A673 (cell line): ENCODE measurements around the gene CASZ1. TPM values are rescaled to one million over a fixed set of nuclear protein-coding genes. Genes with fewer than 3 reads are reported as not detected.

ENCODE experiments used
- BruUV-seq: library from RNA; stranded (reverse); fragments of 400-500 nt; replicated peaks from 2 replicates; lab custom pipeline; 2021; lab: Mats Ljungman, UMichigan
- CTCF ChIA-PET: fragments of 300-600 bp; sonication (Branson Sonifier 250); formaldehyde crosslinking; loops from one replicate; lab custom pipeline; 2022; ENCODE audit warnings: antibody characterized with exemption; lab: Charles Lee
- POLR2A ChIA-PET: fragments of 300-600 bp; sonication (Branson Sonifier 250); formaldehyde crosslinking; loops from one replicate; lab custom pipeline; 2022; ENCODE audit warnings: antibody characterized with exemption; ENCODE audit not compliant: low non-redundant PET; lab: Charles Lee
- DNase-seq: peaks from one replicate; pipeline ENCODE4 v3.0.0-alpha.2; 2015; ENCODE audit warnings: low spot score
- H3K27ac ChIP-seq: fragments of 200-600 bp; sonication (generic); 2 replicates; pipeline ENCODE4 v1.5.1; 2016; ENCODE audit warnings: mixed run types, low read depth, mild to moderate bottlenecking, mixed read lengths, antibody characterized with exemption, low read length; ENCODE audit not compliant: poor library complexity, severe bottlenecking
- H3K27me3 ChIP-seq: fragments of 200-600 bp; sonication (generic); replicated peaks from 2 replicates; pipeline ENCODE4 v1.6.1; 2017; ENCODE audit warnings: mixed run types, low read depth, mild to moderate bottlenecking, mixed read lengths, antibody characterized with exemption, low read length; ENCODE audit not compliant: insufficient read depth, poor library complexity
- H3K36me3 ChIP-seq: fragments of 200-600 bp; sonication (generic); 2 replicates; pipeline ENCODE4 v1.6.1; 2016; ENCODE audit warnings: mixed run types, mild to moderate bottlenecking, mixed read lengths, antibody characterized with exemption, low read length; ENCODE audit not compliant: insufficient read depth, poor library complexity, severe bottlenecking
- H3K4me1 ChIP-seq: fragments of 200-600 bp; sonication (generic); 2 replicates; pipeline ENCODE4 v1.6.1; 2017; ENCODE audit warnings: mixed run types, mild to moderate bottlenecking, mixed read lengths, antibody characterized with exemption, low read length; ENCODE audit not compliant: insufficient read depth, poor library complexity, severe bottlenecking
- H3K4me3 ChIP-seq: fragments of 200-600 bp; sonication (generic); 2 replicates; pipeline ENCODE4 v1.5.1; 2016; ENCODE audit warnings: low read depth, mixed run types, mild to moderate bottlenecking, mixed read lengths, low read length; ENCODE audit not compliant: poor library complexity, severe bottlenecking
- H3K9me3 ChIP-seq: fragments of 200-600 bp; sonication (generic); 2 replicates; pipeline ENCODE4 v1.6.1; 2016; ENCODE audit warnings: mixed run types, low read depth, mild to moderate bottlenecking, mixed read lengths, antibody characterized with exemption, low read length; ENCODE audit not compliant: poor library complexity, severe bottlenecking
- EZH2 ChIP-seq: fragments of 200-600 bp; sonication (generic); IDR thresholded peaks from 2 replicates; pipeline ENCODE4 v1.6.1; 2017; ENCODE audit warnings: borderline replicate concordance, low read depth, mild to moderate bottlenecking, mixed read lengths, antibody characterized with exemption, low read length; ENCODE audit not compliant: poor library complexity, severe bottlenecking
- intact Hi-C: fragments of 100-400 bp; cut with micrococcal nuclease; formaldehyde crosslinking; loops from one replicate; pipeline ENCODE4 v1.10.0; 2022; ENCODE audit not compliant: unreplicated experiment
- total RNA-seq: library from RNA; stranded (reverse); gene quantifications from 2 replicates; pipeline ENCODE4 v1.2.3, GENCODE V29; 2021
- TF ChIP-seq, protein P1 (sequence below): fragments of 300-800, 200-600 bp; sonication (generic); conservative IDR thresholded peaks from 2 replicates; pipeline ENCODE4 v1.5.1; 2017; ENCODE audit warnings: low read depth, mild to moderate bottlenecking, antibody characterized with exemption, low read length, moderate library complexity, mixed read lengths

CASZ1 gene
- total RNA-seq, 1 experiment from 2014 or later: 1.9 TPM

DNA sequence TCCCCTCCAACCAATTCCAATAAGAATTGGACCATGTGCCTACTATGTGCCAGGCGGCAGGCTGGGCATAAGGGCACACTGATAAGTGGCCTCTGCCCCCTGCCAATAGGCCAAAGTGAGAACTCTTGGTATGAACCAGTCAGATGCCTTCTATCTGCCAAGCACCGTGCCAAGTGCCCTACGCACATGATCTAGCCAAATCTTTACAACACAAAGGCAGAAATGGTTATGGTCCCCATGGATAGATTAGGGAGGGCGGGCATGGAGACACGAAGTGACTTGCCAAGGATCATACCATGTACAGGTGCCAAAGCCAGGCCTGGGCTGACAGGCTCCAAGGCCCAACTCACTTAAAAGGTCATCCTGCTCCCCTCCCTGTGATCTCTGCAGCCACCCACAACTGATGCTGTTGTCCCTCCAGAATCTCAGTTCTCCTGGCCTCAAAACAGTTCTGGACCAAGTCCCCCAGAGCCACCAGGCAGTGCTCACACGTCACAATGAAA lies 32.1 kb downstream of the CASZ1 start:
- no peaks in the 10 kb centered on the region for H3K27me3 ChIP-seq
- H3K27ac ChIP-seq: no peak overlapping the region
- CTCF ChIA-PET: no interaction called here
- H3K4me3 ChIP-seq: no peak overlapping the region
- no peak for TF ChIP-seq EZH2
- TF ChIP-seq, protein P1, sequence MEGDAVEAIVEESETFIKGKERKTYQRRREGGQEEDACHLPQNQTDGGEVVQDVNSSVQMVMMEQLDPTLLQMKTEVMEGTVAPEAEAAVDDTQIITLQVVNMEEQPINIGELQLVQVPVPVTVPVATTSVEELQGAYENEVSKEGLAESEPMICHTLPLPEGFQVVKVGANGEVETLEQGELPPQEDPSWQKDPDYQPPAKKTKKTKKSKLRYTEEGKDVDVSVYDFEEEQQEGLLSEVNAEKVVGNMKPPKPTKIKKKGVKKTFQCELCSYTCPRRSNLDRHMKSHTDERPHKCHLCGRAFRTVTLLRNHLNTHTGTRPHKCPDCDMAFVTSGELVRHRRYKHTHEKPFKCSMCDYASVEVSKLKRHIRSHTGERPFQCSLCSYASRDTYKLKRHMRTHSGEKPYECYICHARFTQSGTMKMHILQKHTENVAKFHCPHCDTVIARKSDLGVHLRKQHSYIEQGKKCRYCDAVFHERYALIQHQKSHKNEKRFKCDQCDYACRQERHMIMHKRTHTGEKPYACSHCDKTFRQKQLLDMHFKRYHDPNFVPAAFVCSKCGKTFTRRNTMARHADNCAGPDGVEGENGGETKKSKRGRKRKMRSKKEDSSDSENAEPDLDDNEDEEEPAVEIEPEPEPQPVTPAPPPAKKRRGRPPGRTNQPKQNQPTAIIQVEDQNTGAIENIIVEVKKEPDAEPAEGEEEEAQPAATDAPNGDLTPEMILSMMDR: no peak
- no peak for DNase-seq
- intact Hi-C loops: no loop called here
- POLR2A ChIA-PET: no interaction called here
- BruUV-seq: no TSS peak
- H3K9me3 ChIP-seq: no peaks in the 10 kb centered on the region
- no peaks in the 10 kb centered on the region for H3K4me1 ChIP-seq
- no peaks in the 10 kb centered on the region for H3K36me3 ChIP-seq

DNA sequence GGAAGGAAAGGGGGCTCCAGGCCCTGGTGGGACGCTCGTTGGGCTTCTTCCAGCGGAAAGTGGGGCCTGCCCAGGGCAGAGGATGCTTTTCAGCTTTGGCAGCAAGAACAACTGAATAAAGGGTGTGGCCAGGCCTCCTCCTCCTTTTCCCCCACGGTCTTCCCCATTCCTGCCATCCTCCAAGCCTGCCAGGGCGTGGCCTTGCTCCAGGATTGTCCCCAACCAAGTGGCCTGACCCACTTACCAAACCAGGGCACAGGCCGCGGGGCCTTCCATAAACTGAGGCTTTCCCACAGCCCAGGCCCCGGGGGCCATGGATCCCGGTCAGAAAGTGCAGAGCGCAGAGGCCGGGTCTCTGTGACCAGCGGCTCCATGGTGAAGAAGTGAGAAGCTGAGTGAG lies 33.6 kb downstream of the CASZ1 start:
- no peak for DNase-seq
- no peak overlapping the region for H3K27ac ChIP-seq
- no peaks in the 10 kb centered on the region for H3K4me1 ChIP-seq
- no peaks in the 10 kb centered on the region for H3K9me3 ChIP-seq
- intact Hi-C loops: no loop called here
- H3K4me3 ChIP-seq: no peak overlapping the region
- TF ChIP-seq, protein P1: no peak
- no peak for TF ChIP-seq EZH2
- ChIA-PET POLR2A (no interaction called here), CTCF (no interaction called here)
- BruUV-seq: no TSS peak
- no peaks in the 10 kb centered on the region for H3K36me3 ChIP-seq
- no peaks in the 10 kb centered on the region for H3K27me3 ChIP-seq

DNA sequence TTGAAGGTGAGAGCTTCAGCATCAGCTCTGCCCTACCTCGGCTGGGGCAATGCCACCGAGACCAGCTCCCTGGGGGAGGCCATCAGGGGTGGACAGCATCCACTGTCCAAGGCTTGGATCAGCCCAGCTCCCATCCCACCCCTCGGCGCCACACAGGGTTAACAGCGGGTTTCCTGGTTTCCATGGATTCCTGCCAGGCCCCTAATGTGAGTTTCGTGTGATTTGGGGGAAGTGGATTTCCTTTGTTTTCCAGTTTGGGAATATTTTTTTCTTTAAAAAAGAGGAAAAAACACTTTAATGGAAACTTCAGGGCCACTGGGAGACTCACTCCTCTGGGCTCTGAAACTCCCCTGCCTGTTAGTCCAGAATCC lies 34.3 kb downstream of the CASZ1 start:
- ChIA-PET POLR2A (no interaction called here), CTCF (no interaction called here)
- BruUV-seq: no TSS peak
- no peaks in the 10 kb centered on the region for H3K9me3 ChIP-seq
- no peaks in the 10 kb centered on the region for H3K27me3 ChIP-seq
- no peak overlapping the region for H3K27ac ChIP-seq
- TF ChIP-seq, protein P1: no peak
- no peak for TF ChIP-seq EZH2
- no peak for DNase-seq
- no peak overlapping the region for H3K4me3 ChIP-seq
- H3K36me3 ChIP-seq: no peaks in the 10 kb centered on the region
- H3K4me1 ChIP-seq: no peaks in the 10 kb centered on the region
- intact Hi-C loops: no loop called here
